ENCODE results near the gene ARHGEF40. TPM values are rescaled to one million over a fixed set of nuclear protein-coding genes. Genes with fewer than 3 reads are reported as not detected.

Gene ARHGEF40
- total RNA-seq, 4 donors from 2014 or later: 7.5 to 21.2 (median 14.4) TPM

GRCh38 chr14:21093018-21093417, 22.9 kb downstream of the ARHGEF40 start:
- H3K4me3 ChIP-seq (ENCODE audit: low read depth, poor library complexity, severe bottlenecking): no peak overlapping the region
- TF ChIP-seq POLR2A (IDR thresholded peaks at IDR 0.05): no peak
- TF ChIP-seq CTCF (IDR thresholded peaks at IDR 0.05): no peak
- intact Hi-C loops (cut with DNase I; ENCODE audit: low total_unique reads): loop anchor here (10.0 kb wide), 1 partner anchor 78 kb away; no protein-coding TSS in a partner anchor
- 86 to 88% methylated on average over 32 to 36 of the region's 36 CpGs for WGBS, 2 donors
- no peak for DNase-seq (ENCODE audit: low spot score in 2 of 2)

DNA sequence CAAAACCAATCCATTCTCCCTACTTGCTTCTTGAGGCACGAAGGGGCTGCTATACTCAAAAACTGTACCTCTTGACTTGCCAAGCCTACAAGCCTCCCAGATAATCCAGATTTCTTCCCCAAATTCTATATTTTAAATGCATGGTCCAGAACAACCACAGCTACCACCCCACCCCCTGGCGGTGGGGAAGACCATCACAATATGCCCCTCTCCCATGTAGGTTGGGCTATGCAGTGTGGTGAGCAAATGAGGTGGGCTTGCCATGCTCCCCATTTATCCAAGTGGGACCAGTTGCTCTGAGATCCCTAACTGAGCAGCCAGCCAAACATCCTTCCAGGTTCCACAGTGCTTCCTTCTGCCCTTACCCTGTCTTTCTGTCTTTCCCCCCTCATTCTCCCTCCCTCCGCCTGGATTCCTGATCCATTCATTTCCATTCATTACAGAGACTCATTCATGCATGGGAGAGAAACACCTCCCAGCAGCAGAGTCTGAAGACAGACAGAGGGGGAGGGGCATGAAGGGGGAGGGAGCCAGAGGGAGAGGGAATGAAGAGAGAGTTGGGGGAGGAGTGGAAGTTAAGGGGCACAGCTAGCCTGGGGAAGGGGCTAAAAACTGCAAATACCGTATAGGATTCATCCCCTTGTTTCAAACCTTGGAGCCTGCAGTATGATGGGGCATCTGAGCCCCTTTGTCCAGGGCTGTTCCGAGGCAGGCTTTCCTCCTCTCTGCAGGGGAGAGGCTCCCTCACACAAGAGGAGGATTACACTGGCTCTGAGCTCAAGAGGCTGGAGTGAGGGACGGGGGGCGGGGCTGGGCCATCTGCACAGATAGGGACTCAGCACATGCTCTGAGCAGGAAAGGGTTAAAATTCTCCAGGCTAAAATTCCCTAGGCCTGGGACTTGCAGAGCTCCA, 23.9 kb downstream of the ARHGEF40 start:
- H3K4me3 ChIP-seq (ENCODE audit: low read depth, poor library complexity, severe bottlenecking): no peak overlapping the region
- DNase-seq (ENCODE audit: low spot score in 2 of 2): no peak
- intact Hi-C loops (cut with DNase I; ENCODE audit: low total_unique reads): loop anchor here (10.0 kb wide), 1 partner anchor 79 kb away; no protein-coding TSS in a partner anchor
- 49 to 50% methylated on average over 7 of the region's 7 CpGs for WGBS, 2 donors
- no peak for TF ChIP-seq POLR2A (IDR thresholded peaks at IDR 0.05)
- no peak for TF ChIP-seq CTCF (IDR thresholded peaks at IDR 0.05)

DNA sequence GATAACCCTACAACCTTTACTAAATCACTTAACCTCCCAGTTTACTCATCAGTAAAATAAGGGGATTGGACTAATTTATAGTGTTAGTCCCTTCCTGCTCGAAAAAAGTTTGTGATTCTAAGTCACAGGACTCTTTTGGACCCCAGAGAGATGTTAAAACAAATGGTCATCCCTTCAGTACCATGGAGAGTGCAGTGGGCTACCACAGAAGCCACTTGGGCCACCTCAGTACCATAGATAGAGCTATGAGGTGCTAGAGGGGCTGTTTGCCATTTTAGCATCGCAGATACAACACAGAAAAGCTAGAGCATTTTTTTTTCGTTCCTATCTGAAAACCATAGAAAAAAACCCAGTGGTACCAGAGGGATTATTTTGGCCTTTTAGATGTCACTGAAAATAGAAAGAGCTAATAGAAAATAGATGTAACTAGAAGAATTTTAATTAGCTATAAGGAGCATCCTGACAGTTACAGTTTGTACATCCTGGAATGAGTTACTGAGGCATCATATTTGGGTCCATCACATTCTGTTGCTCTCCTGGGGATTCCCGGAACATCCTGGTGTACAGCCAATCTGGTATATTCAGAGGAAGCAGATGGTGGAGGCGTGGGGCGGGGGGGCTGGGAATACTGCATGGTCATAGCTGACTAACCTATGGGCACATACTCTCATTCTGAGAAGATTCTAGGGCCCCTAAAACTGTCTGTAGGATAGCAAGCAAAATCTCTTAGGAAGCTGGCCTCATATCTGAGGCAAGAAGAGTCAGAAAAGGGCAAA, 25.5 kb downstream of the ARHGEF40 start:
- no peak for DNase-seq (ENCODE audit: low spot score in 2 of 2)
- intact Hi-C loops (cut with DNase I; ENCODE audit: low total_unique reads): loop anchor here (5.0 to 10.0 kb wide), 2 partner anchors 81 to 238 kb away; no protein-coding TSS in a partner anchor
- no peak overlapping the region for H3K4me3 ChIP-seq (ENCODE audit: low read depth, poor library complexity, severe bottlenecking)
- TF ChIP-seq POLR2A (IDR thresholded peaks at IDR 0.05) (no peak), CTCF (IDR thresholded peaks at IDR 0.05) (no peak)
- WGBS, 2 donors: 47 to 53% methylated on average over 6 of the region's 6 CpGs

- TF ChIP-seq CTCF (IDR thresholded peaks at IDR 0.05) (no peak), POLR2A (IDR thresholded peaks at IDR 0.05) (no peak)
- DNase-seq (ENCODE audit: low spot score in 2 of 2): no peak
- 61 to 62% methylated on average over 3 of the region's 3 CpGs for WGBS, 2 donors
- no peak overlapping the region for H3K4me3 ChIP-seq (ENCODE audit: low read depth, poor library complexity, severe bottlenecking)
- intact Hi-C loops (cut with DNase I; ENCODE audit: low total_unique reads): loop anchor here (5.0 to 10.0 kb wide), 2 partner anchors 82 to 239 kb away; no protein-coding TSS in a partner anchor
Measured at GRCh38 chr14:21096438-21096837, 26.3 kb downstream of the ARHGEF40 start.

- intact Hi-C loops (cut with DNase I; ENCODE audit: low total_unique reads): loop anchor here (5.0 to 10.0 kb wide), 2 partner anchors 82 to 240 kb away; no protein-coding TSS in a partner anchor
Measured at GRCh38 chr14:21096978-21097635, 27.0 kb downstream of the ARHGEF40 start.

More at GRCh38 chr14:21096978-21097635, 27.0 kb downstream of the ARHGEF40 start:
- TF ChIP-seq POLR2A (IDR thresholded peaks at IDR 0.05) (no peak), CTCF (IDR thresholded peaks at IDR 0.05) (no peak)
- DNase-seq (ENCODE audit: low spot score in 2 of 2): no peak
- WGBS, 2 donors: 38 to 39% methylated on average over 10 of the region's 10 CpGs
- H3K4me3 ChIP-seq (ENCODE audit: low read depth, poor library complexity, severe bottlenecking): no peak overlapping the region

Measured in lower leg skin (tissue), 4 donors.